Breast epithelium (tissue), 3 donors: Measurements from ENCODE around the gene USP17L18.
"Not testable (repeated sequence)": the region's sequence is repeated elsewhere in the genome, so short reads cannot be mapped to it uniquely, and the experiment has no call there.

ENCODE experiments used
- CTCF ChIP-seq, 3 donors: fragments of 450-650 bp; IDR thresholded peaks; one replicate each; pipeline ENCODE4 v1.5.1; 2016 to 2017; ENCODE audit warnings: antibody characterized with exemption in 3 of 3, mild to moderate bottlenecking in 3 of 3, moderate library complexity in 3 of 3
- POLR2A ChIP-seq: fragments of 450-650 bp; IDR thresholded peaks from one replicate; pipeline ENCODE4 v1.6.1; 2016; ENCODE audit warnings: antibody characterized with exemption, mild to moderate bottlenecking, moderate library complexity
- POLR2AphosphoS5 ChIP-seq, 3 donors: sonication (generic); formaldehyde crosslinking; IDR thresholded peaks; one replicate each; pipeline ENCODE4 v1.6.1; 2017; ENCODE audit warnings: antibody characterized with exemption in 3 of 3

- not testable (repeated sequence) for TF ChIP-seq CTCF (IDR thresholded peaks at IDR 0.05); POLR2A; POLR2AphosphoS5 (IDR thresholded peaks at IDR 0.05)
Measured at GRCh38 chr4:9247953-9248680, at the start of gene USP17L18.
